NCI-H1092 treated with DMSO at 0.1 percent for 48 hours (cell line): ENCODE measurements around the gene PLA2G3.

ENCODE experiments used
- DNase-seq: peaks from one replicate; lab custom pipeline; 2025; lab: John Stamatoyannopoulos, UW

The PLA2G3 gene

DNA sequence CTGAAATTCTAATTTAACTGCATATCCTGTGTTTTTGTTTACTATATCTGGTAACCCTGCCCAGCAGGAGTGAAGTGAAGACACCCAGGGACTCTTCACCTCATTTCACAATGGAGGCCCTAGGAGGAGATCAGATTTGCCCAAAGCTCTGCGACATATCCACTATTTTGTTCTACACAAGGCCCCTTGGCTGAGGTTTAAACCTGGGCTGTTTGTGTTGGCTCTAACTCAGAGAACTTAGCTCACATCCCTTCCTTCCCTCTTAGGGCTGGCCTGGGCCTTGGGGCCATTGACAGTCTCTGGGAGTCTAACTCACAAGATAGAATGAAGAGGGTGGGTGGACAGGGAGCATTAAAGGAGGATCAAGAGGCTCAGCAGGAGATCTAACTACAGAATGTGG, 8.2 kb upstream of the PLA2G3 start:
- no peak for DNase-seq

DNA sequence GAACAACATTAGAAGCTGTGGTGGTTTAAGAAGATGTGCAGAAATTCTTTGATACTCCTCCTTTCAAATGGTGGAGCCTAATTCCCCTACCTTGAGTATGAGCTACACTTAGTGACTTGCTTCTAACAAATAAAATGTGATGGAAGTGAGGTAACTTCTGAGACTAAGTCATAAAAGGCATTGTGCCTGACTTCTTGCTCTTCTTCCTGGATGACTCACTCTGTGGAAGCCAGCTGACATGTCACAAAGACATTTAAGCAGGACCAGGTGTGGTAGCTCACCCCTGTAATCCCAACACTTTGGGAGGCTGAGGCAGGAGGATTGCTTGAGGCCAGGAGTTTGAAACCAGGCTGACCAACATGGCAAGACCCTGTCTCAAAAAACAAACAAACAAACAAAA, 3.9 kb upstream of the PLA2G3 start:
- DNase-seq, result no peak

DNA sequence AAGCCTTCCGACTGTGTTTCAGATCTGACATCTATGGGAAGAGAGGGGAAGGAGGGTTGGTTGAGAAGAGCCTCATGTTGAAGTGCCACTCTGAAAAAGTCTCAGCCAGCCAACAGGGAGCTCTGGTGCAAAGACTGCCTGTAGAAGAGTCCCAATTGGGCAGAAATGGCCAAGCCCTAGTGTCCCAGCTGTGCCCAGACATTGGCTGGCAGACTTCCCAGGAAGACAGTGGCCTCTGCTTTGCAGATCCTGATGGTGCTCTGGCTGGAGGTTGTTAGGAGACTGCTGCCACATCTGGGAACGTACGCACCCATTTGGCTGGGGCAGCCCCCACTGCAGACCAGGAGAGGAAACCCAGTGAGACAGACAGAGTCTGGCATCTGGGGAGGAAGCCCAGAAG, 3.2 kb upstream of the PLA2G3 start:
- no peak for DNase-seq

DNA sequence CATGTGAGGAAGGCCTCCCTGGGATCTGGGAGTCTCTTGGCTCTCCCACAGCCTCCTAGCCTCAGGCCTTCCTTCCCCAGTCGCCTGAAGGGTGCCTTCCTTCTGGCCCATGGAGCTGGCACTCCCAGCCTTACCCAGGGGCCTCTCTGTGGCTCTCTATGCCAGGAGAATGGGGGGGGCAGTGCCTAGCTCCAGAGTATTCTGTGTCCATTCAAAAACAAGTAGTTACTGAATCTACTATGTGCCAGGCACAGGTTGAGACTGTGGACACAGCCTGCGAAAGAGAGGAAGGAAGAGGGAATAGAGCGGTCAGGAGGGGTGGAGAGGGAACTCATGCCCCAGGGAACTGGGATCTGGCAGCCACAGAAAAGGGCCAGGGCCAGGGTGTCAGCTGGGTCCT, 2.7 kb upstream of the PLA2G3 start:
- no peak for DNase-seq

DNA sequence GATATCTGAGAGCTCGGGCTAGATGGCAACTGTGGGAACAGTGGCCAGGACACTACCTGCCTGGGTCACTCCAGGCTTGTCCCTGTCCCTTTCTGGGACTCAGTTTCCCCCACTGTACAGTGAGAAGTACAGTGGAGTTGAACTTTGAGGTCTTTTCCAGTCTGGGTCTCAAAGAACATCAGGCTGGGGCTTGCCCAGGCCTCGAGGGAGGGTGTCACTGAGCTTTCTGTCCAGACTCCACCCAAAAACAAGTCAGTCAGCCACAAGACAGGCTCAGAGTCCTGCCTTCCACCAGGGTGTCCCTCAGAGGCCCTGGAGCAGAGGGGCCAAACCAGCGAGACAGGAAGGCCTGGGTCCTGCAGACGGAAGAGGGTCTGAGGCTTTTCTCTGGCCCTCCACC, 2.0 kb upstream of the PLA2G3 start:
- DNase-seq, result no peak

DNA sequence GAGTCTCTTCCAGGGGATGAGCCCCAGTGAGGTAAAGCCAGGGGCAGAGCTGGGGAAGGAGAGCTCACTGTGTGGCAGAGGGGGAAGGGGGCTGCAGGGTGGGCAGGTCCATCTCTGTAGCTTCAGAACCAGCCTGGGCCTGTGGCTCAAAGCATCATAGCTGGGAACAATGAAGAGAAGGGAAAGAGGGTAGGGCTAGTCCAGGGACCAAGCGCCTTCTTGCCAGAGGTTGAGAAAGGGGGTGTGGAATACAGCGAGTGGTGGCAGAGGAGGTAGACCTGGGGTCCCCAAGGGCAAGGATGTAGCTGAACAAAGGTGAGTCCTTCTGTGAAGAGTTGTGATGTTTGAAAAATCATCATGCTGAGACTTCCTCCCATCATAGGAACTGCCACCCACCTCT, 1.2 kb upstream of the PLA2G3 start:
- no peak for DNase-seq

DNA sequence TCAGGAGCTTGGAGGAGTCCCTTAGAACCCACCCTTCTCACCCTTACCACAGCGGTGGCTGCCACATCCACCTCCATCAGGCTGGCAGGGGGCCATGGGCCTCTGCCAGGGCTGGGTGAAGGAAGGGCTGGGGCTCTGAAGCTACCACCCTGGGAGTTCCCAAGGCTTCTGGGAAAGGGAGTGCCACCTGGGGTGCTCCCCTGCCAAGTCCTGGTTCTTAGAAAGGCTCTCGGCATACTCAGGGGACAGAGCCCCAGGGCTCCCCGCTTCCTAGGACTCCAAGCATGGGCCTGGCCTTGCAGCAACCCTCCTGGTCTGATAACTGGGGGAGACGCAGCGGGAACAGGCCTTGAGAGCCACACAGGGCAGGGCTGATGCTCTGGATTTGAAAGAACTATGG, 438 bp upstream of the PLA2G3 start:
- DNase-seq, result peak; percentile 58

DNA sequence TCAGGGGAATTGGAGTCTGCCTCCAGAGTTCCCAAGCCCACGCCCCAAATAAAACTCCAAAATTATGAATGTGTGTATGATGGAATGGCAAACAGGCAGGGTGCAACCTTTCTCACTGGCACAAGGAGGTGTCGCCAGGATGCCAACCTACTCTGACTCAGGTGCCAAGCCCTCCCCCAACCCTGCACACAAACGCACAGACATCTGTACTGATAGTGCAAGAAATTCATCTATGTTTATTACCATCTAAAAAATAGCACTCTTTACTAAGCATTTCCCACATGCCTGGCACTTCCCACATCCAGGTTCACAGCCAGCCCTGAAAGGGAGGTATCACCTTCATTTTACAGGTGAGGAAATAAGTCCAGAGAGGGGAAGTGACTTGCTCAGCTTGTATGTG, 1.2 kb downstream of the PLA2G3 start:
- no peak for DNase-seq

DNA sequence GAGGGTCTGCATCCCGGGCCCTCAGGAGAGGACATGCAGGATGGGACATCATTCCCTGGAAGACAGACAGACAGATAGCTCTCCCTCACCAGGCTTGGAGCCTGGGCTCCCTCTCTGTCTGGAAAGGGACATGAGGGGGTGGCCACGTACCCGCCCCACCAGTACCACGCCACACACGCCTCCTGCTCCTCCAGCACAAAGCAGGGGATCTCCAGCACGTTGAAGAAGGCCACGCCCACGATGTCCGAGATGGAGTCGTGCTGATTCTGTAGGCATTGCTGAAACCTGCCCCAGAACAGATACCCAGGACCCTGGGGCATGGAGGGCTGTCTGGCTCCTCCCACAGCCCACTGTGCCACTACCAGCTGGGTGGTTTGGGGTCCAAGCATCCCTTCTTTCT, 2.2 kb downstream of the PLA2G3 start:
- DNase-seq, result no peak

DNA sequence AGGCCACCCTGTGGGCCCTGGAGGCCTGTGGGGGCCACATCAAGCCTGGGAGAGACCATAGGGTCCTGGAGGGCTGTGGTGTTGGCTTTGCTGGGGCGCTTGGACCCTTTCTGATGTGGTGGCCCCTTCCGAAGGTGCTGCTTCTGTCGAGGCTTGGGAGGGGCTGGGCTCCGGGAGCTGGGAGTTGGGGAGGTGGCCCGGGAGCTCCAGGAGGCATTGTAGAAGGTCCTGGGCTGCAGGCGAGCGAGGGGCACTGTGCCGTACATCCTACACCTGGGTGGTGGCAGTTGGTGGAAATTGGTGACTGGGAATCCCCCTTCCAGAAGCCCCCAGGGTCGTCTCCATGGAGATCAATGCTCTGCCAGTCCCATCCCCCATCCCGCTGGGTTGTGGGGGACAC, 2.6 kb downstream of the PLA2G3 start:
- DNase-seq, result no peak

DNA sequence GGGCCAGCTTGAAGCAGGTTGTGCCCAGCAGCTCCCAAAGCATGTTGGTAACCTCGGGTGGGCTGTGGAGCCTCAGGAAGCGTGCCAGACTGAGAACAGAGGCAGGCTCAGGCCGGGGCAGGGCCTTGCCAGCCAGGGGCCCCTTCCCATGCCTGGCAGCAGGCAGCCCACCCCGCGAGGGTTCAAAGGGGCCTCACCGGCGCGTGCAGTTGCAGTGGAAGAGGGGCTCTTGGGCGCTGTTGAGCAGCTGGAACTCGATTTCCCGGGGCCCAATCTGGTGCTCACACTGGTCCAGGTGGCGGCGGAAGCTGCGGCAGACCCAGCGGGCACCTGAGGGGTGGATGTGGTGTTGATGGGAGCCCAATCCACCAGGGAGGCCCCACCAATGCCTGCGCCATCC, 3.6 kb downstream of the PLA2G3 start:
- DNase-seq, result no peak

DNA sequence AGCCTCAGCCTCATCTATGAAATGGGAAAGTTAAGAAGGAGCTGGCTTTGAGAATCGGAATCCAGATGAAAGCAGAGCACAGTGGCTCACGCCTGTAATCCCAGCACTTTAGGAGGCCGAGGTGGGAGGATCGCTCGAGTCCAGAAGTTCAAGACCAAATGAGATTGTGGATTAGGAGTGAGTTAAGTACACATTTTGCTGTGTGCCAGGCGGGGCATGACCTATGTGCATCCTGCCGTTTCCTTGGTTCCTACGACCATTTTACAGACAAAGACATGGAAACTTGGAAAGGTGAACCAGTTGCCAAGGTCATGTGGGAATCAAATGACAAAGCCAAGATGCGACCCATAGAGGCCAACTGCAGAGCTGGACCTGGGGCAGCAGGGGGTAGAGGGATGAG, 4.2 kb downstream of the PLA2G3 start:
- DNase-seq, result no peak

DNA sequence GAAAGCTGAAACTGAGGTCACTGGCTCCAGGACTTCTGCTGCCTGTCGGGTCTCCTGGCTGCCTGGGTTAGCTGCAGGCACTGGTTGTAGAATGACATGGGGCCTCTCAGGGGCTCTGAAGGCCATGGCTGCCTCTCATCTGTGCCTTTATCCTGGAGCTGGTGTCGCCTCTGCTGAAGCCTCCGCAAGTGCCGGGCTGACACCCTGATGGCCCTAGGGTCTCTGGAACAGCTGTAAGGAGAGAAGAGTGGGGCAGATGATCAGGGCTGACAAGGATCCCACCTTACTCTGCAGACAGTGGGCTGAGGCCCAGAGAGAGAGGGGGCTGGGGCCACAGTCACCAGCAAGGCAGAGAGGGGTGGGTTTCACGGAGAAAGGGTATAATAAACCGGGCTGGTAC, 4.6 kb downstream of the PLA2G3 start:
- DNase-seq, result no peak

DNA sequence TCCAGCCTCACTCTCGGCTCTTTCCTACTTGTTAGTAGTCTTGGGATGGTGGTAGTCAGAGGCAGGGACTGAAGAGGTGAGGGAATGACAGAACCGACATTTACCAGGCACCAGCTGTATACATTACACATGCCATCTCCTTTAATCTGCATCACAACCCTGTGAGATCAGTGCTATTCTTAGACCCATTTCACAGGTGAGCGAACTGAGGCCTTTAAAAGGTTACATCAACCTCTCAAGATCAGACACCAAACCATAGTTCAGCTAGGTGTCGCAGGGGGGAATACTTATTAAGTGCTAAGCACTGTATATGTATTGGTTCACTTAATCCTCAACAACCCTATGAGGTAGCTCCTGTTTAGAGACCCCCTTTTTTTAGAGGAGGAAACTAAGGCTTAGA, 5.6 kb downstream of the PLA2G3 start:
- DNase-seq, result no peak

DNA sequence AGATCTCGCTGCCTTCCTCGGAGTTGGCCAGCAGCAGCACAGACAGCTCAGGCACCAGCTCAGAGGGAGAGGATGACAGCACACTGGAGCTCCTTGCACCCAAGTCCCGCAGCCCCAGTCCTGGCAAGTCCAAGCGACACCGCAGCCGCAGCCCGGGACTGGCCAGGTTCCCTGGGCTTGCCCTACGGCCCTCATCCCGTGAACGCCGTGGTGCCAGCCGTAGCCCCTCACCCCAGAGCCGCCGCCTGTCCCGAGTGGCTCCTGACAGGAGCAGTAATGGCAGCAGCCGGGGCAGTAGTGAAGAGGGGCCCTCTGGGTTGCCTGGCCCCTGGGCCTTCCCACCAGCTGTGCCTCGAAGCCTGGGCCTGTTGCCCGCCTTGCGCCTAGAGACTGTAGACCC, 6.4 kb downstream of the PLA2G3 start:
- no peak for DNase-seq

DNA sequence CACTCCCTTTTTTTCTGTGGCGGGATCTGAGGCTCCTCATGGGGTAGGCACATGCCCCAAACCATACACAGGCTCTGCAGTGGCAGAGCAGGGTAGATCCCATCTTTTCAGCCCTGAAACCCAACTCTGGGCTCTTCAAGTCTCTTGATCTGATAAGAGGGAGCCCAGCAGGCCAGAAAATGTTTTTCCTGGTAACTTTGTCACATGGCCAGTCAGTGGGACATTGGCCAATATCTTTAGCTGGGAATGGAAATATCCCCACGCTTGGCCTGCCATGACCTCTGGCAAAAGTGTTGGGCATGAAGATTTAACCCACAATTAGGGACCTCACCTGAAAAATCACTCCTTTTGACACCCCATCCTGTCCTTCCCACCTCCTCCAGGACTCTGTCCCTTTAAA, 9.4 kb downstream of the PLA2G3 start:
- DNase-seq, result no peak

DNA sequence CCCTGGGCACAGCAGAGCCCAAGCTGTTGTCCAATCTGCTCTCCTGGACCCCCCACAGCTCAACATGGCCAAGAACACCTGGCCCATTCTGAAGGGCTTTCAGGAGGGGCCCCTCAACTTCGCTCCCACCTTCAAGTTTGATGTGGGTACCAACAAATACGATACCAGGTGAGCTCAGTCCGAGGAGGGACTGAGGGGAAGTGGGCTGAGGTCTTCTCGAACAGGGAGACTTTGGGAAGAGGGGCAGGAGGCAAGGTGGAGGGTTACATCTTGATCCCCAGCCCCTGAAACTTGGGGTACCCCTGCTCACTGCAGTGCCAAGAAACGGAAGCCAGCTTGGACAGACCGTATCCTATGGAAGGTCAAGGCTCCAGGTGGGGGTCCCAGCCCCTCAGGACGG, 12.2 kb downstream of the PLA2G3 start:
- no peak for DNase-seq

DNA sequence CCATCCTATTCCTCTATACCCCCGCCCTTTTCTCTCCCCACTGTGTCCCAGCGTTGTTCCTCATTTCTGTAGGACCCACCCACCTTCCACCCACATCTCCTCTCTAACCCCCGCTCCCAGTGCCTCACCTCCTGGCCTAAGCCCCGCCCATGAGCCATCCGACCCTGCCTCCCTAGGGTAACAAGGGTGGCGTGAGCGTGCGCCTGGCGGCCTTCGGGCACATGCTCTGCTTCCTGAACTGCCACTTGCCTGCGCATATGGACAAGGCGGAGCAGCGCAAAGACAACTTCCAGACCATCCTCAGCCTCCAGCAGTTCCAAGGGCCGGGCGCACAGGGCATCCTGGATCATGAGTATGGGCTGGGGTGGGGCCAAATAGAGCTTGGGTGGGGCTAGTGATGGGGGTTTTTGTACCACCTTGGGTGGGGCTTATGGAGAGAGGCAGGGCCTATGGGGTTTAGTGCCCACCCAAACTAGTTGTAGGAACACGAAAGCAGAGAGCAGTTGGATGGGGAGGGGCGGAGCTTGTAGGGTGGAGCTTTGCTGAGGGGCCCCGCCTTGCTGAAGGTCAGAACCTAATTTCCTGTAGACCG, 13.0 kb downstream of the PLA2G3 start:
- DNase-seq, result no peak

DNA sequence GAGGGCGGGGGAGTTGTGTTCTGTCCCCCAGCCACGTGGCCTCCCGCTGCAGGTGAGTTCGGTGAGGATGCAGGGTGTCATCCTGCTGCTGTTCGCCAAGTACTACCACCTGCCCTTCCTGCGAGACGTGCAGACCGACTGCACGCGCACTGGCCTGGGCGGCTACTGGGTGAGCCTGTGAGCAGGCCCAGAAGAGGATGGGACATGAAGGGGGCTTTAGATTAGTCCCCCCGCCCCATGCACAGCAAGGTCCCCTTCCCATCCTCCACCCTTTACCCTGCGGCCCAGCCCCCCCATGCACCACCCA, 13.5 kb downstream of the PLA2G3 start:
- no peak for DNase-seq

DNA sequence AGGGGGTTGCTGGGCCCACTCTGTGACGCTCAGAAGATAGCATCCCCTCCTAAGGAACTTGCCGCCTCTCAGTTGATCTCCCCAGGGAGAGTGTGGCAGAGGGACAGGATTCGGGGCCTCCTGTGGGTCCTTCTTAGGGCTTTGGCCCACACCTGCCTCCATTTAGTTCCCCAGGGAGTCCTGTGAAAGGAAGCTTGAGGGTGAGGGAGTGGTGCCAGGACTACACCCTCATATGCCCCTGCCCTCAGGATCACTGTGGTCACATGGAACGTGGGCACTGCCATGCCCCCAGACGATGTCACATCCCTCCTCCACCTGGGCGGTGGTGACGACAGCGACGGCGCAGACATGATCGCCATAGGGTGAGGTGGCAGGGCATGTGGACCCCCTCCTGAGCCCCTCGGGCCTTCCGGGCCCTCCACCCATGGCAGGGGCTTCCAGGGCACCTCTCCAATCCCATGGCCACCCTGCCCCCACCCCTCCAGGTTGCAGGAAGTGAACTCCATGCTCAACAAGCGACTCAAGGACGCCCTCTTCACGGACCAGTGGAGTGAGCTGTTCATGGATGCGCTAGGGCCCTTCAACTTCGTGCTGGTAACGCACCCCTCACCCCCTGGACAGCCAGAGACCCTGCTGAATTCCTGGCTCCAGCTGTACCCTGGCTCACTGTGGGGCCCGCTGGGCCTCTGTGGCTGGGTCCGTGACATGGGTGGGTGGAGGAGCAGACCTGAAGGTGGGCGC, 14.0 kb downstream of the PLA2G3 start:
- no peak for DNase-seq

DNA sequence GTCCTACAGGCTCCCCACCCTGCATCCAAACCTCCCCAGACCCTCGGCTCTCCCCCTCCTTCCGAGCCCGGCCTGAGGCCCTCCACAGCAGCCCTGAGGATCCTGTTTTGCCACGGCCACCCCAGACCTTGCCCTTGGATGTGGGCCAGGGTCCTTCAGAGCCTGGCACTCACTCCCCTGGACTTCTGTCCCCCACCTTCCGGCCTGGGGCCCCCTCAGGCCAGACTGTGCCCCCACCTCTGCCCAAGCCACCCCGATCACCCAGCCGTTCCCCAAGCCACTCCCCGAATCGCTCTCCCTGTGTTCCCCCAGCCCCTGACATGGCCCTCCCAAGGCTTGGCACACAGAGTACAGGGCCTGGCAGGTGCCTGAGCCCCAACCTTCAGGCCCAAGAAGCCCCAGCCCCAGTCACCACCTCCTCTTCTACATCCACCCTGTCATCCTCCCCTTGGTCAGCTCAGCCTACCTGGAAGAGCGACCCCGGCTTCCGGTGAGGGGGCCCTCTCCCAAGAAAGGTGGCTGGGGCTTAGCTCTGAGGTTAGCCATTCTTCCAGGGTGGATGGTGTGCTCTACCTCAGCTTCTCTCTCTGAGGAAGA, 14.7 kb downstream of the PLA2G3 start:
- DNase-seq, result no peak

DNA sequence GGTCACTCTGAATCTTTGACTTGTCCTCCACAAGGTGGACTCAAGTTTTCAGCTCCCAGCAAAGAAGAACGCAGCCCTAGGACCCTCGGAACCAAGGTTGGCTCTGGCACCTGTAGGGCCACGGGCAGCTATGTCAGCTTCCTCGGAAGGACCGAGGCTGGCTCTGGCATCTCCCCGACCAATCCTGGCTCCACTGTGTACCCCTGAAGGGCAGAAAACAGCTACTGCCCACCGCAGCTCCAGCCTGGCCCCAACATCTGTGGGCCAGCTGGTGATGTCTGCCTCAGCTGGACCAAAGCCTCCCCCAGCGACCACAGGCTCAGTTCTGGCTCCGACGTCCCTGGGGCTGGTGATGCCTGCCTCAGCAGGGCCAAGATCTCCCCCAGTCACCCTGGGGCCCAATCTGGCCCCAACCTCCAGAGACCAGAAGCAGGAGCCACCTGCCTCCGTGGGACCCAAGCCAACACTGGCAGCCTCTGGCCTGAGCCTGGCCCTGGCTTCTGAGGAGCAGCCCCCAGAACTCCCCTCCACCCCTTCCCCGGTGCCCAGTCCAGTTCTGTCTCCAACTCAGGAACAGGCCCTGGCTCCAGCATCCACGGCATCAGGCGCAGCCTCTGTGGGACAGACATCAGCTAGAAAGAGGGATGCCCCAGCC, 15.4 kb downstream of the PLA2G3 start:
- DNase-seq, result no peak

DNA sequence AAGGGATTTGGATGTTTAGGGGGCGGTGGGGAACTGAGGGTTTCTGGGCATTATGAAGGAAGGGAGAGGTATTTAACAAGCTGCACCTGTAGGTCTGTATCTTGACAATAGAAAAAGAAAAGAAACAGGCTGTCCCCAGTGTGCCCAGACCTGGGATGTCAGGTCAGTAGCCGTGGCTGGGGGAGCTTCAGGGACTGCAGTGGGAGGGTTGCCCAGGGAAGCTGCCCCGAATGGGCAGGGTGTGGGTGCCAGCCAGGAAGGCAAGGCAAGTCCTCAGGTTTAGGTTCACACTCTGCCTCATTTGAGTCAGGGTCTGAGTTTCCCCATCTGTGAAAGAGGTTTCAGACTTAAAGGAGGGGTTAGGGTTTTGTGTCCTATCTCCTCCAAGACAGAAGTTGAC, 16.0 kb downstream of the PLA2G3 start:
- DNase-seq, result no peak

DNA sequence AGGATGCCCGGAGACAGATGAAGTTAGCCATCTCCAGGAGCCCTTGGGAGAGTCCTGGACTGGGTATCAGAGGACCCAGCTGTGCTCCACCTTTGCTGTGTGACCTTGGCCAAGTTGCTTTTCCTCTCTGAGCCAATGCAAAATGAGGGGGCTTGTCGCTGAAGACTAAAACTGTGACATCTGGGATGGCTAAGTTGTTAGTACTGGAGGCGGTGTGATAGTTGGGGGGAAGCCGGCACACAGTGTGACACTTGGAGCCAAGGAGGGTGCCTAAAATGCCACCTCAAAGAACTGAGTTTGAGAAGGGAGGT, 17.1 kb downstream of the PLA2G3 start:
- DNase-seq, result no peak
